HepG2 (cell line): ENCODE measurements around the gene GDAP1L1. TPM values are rescaled to one million over a fixed set of nuclear protein-coding genes. Genes with fewer than 3 reads are reported as not detected.

ENCODE experiments used
- AGO1 ChIP-seq: fragments of 200-400 bp; formaldehyde crosslinking; IDR thresholded peaks from 2 replicates; pipeline ENCODE4 v1.6.1; 2017; ENCODE audit warnings: mild to moderate bottlenecking, low read depth, low read length, moderate library complexity; ENCODE audit not compliant: poor library complexity, severe bottlenecking
- FLYWCH1 ChIP-seq: sonication (generic); formaldehyde crosslinking; IDR thresholded peaks from 2 replicates; pipeline ENCODE4 v1.8.1; 2023; ENCODE audit warnings: mild to moderate bottlenecking, missing genetic modification reagents
- FOXM1 ChIP-seq: sonication (generic); formaldehyde crosslinking; IDR thresholded peaks from 2 replicates; pipeline ENCODE4 v1.5.0; 2020; ENCODE audit warnings: missing genetic modification reagents
- FOXO1 ChIP-seq: sonication (generic); formaldehyde crosslinking; IDR thresholded peaks from 2 replicates; pipeline ENCODE4 v1.4.0; 2020; ENCODE audit warnings: missing genetic modification reagents
- FOXO4 ChIP-seq: sonication (generic); formaldehyde crosslinking; conservative IDR thresholded peaks from 2 replicates; pipeline ENCODE4 v1.8.1; 2023; ENCODE audit warnings: missing genetic modification reagents
- HOXD1 ChIP-seq: sonication (generic); formaldehyde crosslinking; IDR thresholded peaks from 2 replicates; pipeline ENCODE4 v1.5.0; 2020; ENCODE audit warnings: missing genetic modification reagents
- MBNL3 ChIP-seq: fragments of 250-450 bp; sonication (Bioruptor Pico); conservative IDR thresholded peaks from 2 replicates; pipeline ENCODE4 v1.8.0; 2022; ENCODE audit warnings: mild to moderate bottlenecking, inconsistent platforms
- NBN ChIP-seq: fragments of 450-650 bp; conservative IDR thresholded peaks from 2 replicates; pipeline ENCODE4 v1.6.1; 2017
- POGK ChIP-seq: sonication (generic); formaldehyde crosslinking; conservative IDR thresholded peaks from 2 replicates; pipeline ENCODE4 v1.8.0; 2022; ENCODE audit warnings: mild to moderate bottlenecking, moderate library complexity, missing genetic modification reagents
- SMAD9 ChIP-seq: sonication (generic); formaldehyde crosslinking; IDR thresholded peaks from 2 replicates; pipeline ENCODE4 v1.5.1; 2020; ENCODE audit warnings: mild to moderate bottlenecking, missing genetic modification reagents
- SMC3 ChIP-seq: IDR thresholded peaks from 2 replicates; pipeline ENCODE4 v1.6.1; 2011; ENCODE audit warnings: low read length, improper control_type of control experiment
- TFE3 ChIP-seq: IDR thresholded peaks from 2 replicates; pipeline ENCODE4 v1.6.1; 2016
- ZBTB49 ChIP-seq: sonication (generic); formaldehyde crosslinking; IDR thresholded peaks from 2 replicates; pipeline ENCODE4 v1.4.0; 2020; ENCODE audit warnings: missing genetic modification reagents, borderline replicate concordance
- ZFP82 ChIP-seq: sonication (generic); formaldehyde crosslinking; IDR thresholded peaks from 2 replicates; pipeline ENCODE4 v1.5.1; 2020; ENCODE audit warnings: mild to moderate bottlenecking, missing genetic modification reagents, borderline replicate concordance
- ZNF101 ChIP-seq: sonication (generic); formaldehyde crosslinking; IDR thresholded peaks from 2 replicates; pipeline ENCODE4 v1.4.0; 2020; ENCODE audit warnings: mild to moderate bottlenecking, low read depth, missing genetic modification reagents, borderline replicate concordance
- ZNF136 ChIP-seq: sonication (generic); formaldehyde crosslinking; IDR thresholded peaks from 2 replicates; pipeline ENCODE4 v1.8.1; 2022; ENCODE audit warnings: low read depth, mild to moderate bottlenecking, moderate library complexity, missing genetic modification reagents
- ZNF572 ChIP-seq: sonication (generic); formaldehyde crosslinking; IDR thresholded peaks from 2 replicates; pipeline ENCODE4 v1.5.1; 2020; ENCODE audit warnings: mild to moderate bottlenecking, missing genetic modification reagents
- ZNF790 ChIP-seq: sonication (generic); formaldehyde crosslinking; IDR thresholded peaks from 2 replicates; pipeline ENCODE4 v1.8.0; 2022; ENCODE audit warnings: missing genetic modification reagents, mild to moderate bottlenecking, borderline replicate concordance
- polyA plus RNA-seq, 8 experiments: library from polyadenylated mRNA; depleted of rRNA in 3 of 8; stranded (reverse) in 7 of 8; unstranded in 1 of 8; fragments of >200 nt; fragmentation: Illumina TruSeq in 4 of 8; extraction: Trizol in 4 of 8; gene quantifications; 2 replicates each; pipeline versions ENCODE4 v1.2.1 to v1.2.3, GENCODE V29; 2011 to 2016; ENCODE audit warnings: low read depth in 4 of 8, missing spikeins in 1 of 8, mixed read lengths in 1 of 8; ENCODE audit not compliant: insufficient read depth in 1 of 8
- total RNA-seq, 5 experiments: library from RNA; depleted of rRNA; stranded (reverse); fragments of >200 nt; fragmentation: Illumina TruSeq; extraction: Trizol; gene quantifications; 2 replicates each; pipeline ENCODE4 v1.2.3, GENCODE V29; 2016; ENCODE audit warnings: low read depth in 1 of 5

GDAP1L1 gene
- total and polyA plus RNA-seq, 2 of the 13 experiments (the other 11 are each of a cell fraction or from before 2014, with no cell fraction given), result 0.04 TPM; not detected in 1

- TF ChIP-seq TFE3 (CRISPR knock-in tag) (peak; percentile 94), HOXD1 (CRISPR knock-in tag) (peak; percentile 79; the same call in 1 of the 2 replicates), FOXO1 (peak; percentile 88; the same call in 1 of the 2 replicates), ZNF136 (CRISPR knock-in tag) (peak; percentile 97), ZNF572 (CRISPR knock-in tag) (peak; percentile 76; the same call in 1 of the 2 replicates), ZBTB49 (CRISPR knock-in tag) (peak; percentile 10; the same call in 1 of the 2 replicates), FLYWCH1 (CRISPR knock-in tag) (no peak), SMAD9 (CRISPR knock-in tag) (no peak), MBNL3 (CRISPR knock-in tag) (no peak), FOXM1 (CRISPR knock-in tag) (0 out of 2 replicates have a peak, but pooled peaks have one; percentile 75), NBN (no peak), ZNF101 (CRISPR knock-in tag) (peak; percentile 81; the same call in 1 of the 2 replicates), FOXO4 (CRISPR knock-in tag) (no peak), SMC3 (peak; percentile 91), POGK (peak; percentile 99), ZFP82 (CRISPR knock-in tag) (no peak; the same call in 1 of the 2 replicates), AGO1 (peak; percentile 83), ZNF790 (CRISPR knock-in tag) (peak; percentile 92; the same call in 1 of the 2 replicates)
These were observed 63.8 kb downstream of the GDAP1L1 start, which contains the start of gene FITM2 (continued) for GRCh38 chr20:44310664-44311639.
